Right ventricle myocardium inferior (tissue), 1 donor: ENCODE measurements around the gene PTPRU. TPM values are rescaled to one million over a fixed set of nuclear protein-coding genes. Genes with fewer than 3 reads are reported as not detected.
"Not testable (repeated sequence)": the region's sequence is repeated elsewhere in the genome, so short reads cannot be mapped to it uniquely, and the experiment has no call there.

Experiments used
- ATAC-seq: fragments of 200-7000 bp; cut with Tn5 transposase; one replicate; pipeline ENCODE4 v1.9.1; 2020; ENCODE audit warnings: mild to moderate bottlenecking, moderate library complexity
- DNase-seq: peaks from one replicate; pipeline ENCODE4 v3.0.0; 2021; ENCODE audit errors: missing footprints
- intact Hi-C: fragments of 100-400 bp; cut with DNase I; formaldehyde crosslinking; loops from one replicate; pipeline ENCODE4 v1.11.0; 2022
- total RNA-seq: library from RNA; stranded (reverse); fragmentation: NEBNext Ultra II Directional; extraction: Animal tissue kit (Norgen Biotek cat#: 25700); gene quantifications from one replicate; pipeline ENCODE4 v1.2.1, GENCODE V29; 2021
- donor health status: DM: no; HTN: yes; CAD: no; lungs with severe emphysema.

The PTPRU gene
- total RNA-seq, 1 donor from 2014 or later: 23.5 TPM

DNA sequence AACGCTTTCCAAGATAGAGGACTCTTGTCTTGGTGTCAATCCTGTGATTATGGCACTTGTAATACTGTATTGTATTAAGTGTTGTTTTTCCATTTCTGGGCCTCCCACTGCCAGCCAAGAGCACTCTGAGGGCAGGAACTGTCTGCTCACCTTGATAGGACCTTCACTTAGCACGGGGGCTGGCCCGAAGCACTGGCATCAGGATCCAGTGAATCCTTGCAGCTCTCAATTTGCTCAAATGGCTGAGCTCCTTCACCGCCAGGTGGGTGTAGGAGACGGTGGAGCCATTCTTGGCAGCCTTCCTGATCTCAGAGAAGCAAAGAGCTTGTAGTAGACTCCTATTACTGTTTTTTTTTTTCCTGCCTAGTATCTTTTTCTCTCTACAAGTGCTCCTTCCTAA, 23.3 kb upstream of the PTPRU start:
- ATAC-seq: peak; percentile 28
- intact Hi-C loops: no loop called here

DNA sequence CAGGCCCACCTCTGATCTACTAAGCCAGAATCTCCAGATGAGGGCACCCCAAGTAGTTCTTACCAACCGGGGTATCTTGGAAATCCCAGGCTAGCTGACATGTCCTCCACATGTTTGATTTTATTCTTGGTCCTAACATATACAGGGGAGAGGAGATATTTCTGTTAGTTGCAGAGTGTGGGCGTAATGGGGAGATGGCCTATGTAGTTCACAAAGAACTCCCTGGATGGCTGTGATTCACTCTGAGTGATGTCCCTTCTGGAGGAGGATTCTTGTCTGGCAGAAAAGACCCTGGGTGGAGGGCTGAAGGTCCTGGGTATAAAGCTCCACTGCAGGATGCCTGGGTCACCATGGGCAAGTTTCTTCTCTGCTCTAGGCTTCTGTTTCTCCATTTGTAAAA, 18.7 kb upstream of the PTPRU start:
- intact Hi-C loops: no loop called here
- ATAC-seq (no peak), DNase-seq (no peak)

More for the DNA sequence above, 23.3 kb upstream of the PTPRU start:
- no peak for DNase-seq

GRCh38 chr1:29218223-29218622, 18.1 kb upstream of the PTPRU start:
- DNase-seq: no peak
- ATAC-seq: no peak
- intact Hi-C loops: no loop called here

DNA sequence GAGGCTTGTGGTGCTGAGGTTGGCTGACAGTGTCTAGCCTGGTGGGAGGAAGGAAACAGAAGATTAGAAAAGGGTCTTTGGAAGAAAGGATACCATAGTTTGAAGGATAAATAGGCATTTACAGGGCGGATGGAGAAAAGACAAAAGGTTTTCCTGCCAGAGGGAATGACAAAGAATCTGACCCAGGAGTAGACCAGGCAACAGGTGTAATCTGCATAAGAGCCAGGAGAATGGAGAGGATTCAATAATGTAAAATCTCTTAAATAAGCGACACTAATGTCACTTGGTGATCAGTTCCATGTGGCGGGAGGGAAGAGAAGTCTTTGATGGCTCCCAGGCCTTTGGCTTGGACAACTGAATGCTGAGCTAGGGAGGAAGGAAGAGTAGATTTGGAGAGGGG, 15.0 kb upstream of the PTPRU start:
- no peak for DNase-seq
- intact Hi-C loops: no loop called here
- no peak for ATAC-seq

DNA sequence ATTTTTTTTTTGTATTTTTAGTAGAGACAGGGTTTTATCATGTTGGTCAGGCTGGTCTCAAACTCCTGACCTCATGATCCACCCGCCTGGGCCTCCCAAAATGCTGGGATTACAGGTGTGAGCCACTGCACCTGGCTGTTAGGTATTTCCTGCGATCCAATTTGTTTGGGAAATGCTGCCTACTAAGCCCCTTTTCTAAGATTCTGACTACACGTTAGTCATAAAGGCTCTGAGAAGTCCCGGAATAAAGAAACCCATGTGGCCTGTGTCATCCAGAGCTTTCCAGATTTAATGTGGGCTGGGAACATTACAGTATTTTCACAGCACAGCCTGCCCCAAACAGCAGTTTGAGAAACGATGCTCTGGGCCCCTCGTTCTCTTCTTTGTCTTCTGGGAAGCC, 14.1 kb upstream of the PTPRU start:
- not testable (repeated sequence) for DNase-seq

GRCh38 chr1:29222686-29223085, 13.6 kb upstream of the PTPRU start:
- intact Hi-C loops: no loop called here
- no peak for ATAC-seq
- no peak for DNase-seq

More for the DNA sequence above, 14.1 kb upstream of the PTPRU start:
- intact Hi-C loops, ATAC-seq: not testable (repeated sequence)

DNA sequence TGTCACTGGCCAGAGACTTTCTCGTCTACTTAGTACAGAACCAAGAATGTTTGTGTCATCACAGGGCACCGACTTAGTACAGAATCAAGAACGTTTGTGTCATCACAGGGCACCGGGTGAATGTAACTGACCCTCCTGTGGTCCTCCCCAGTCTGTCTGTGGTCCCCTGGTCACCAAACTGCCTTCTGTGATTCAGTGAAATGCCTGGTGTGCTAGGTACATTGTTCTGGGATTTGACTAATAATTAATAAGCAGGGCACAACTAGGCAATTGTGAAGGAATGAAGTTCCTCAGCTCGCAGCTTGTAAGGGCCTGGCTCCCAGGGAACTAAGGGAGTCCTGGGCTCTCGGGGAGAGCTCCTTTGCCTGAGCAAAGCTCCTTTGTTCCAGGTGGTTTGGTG, 12.8 kb upstream of the PTPRU start:
- intact Hi-C loops: no loop called here
- ATAC-seq (no peak), DNase-seq (no peak)

DNA sequence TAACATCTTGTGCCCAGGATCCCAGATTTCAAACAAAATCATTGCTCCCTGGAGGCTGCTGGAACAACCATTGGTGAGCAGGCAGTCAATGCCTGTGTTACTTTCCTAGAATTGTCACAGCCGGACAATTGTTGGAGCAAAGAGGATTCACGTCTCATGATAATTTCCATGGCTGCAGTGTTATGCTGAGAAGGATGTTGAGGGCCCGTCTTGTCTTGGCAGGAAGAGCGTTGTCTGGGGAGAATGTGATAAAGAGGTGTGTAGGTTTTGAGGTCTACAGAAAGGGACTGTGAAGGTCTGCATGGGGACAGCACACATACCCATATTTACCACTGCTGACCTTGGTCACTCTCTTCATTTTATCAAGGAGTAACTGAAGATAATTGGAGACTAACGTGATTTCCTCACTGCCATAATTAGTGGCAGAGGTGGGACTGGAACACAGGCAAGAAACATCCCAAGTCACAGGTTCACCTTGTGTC, 11.9 kb upstream of the PTPRU start:
- no peak for DNase-seq
- ATAC-seq: no peak
- intact Hi-C loops: no loop called here

DNA sequence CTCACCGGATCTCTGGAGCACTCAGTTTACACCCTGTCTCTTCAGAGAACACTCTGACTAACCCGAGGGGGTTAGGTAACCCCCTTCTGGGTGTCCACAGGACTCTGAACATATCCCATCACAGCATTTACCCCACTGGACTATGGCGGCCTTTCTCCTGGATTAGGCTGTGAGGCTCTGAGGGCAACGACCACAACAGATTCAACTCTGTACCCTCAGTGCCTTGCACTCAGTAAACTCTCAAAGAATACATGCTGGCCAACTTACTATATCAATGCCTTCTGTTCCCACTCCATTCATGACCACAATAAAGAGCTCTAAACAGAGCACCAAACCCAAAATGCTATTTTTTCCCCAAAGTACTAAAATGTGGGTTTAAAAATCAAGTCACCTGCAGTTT, 11.0 kb upstream of the PTPRU start:
- DNase-seq (no peak), ATAC-seq (no peak)
- intact Hi-C loops: no loop called here

DNA sequence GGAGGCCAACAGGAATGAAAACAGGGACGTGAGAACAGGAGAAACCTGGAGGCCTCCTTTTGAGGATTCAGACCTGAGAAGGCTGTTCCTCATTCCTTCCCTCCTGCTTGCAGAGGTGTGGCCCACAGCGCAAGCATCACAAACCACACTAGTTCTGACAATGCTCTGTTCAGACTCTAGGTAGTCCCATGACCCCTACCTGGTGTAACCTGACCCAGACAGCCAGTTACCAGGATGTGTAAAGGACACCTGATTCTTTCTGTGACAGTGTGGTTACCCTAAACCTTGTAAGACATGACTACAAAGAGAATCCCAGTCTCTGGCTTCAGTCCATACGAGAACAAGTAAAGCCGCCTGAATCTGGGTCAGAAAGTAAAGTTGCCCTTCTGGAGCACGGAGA, 8.8 kb upstream of the PTPRU start:
- DNase-seq (no peak), ATAC-seq (no peak)
- intact Hi-C loops: no loop called here

GRCh38 chr1:29230204-29230552, 6.1 kb upstream of the PTPRU start:
- intact Hi-C loops: loop anchor here (10.0 kb wide), 1 partner anchor 855 kb away; no protein-coding TSS in a partner anchor
- DNase-seq: no peak
- no peak for ATAC-seq

GRCh38 chr1:29230553-29231378, 5.6 kb upstream of the PTPRU start, which contains the start of gene MECR:
TSS of gene MECR (minus strand) at chr1:29230934. CDS start at chr1:29230906, 28 bp downstream.
- DNase-seq: peak; percentile 97
- intact Hi-C loops: loop anchor here (10.0 kb wide), 1 partner anchor 854 kb away; no protein-coding TSS in a partner anchor
- ATAC-seq: peak; percentile 98

DNA sequence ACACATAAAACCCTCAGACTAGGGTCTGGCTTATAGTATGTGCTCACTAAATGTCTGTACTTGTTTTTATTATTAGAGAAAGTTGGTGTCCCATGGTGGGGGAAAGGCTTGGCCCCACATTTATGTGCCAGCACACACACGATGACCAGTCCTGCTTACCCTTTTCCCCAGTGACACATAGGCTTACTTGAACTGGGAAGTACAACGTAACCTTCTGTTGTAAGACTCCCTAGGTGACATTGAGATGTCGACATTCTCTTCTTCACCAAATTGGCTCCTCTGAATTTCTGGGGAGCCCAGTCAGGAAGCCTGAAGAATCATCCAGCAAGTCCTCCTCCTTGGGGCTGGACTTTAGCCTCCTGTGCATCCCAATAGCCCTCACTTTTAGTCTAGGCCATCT, 3.9 kb upstream of the PTPRU start:
- intact Hi-C loops: loop anchor here (10.0 kb wide), 1 partner anchor 852 kb away; no protein-coding TSS in a partner anchor
- ATAC-seq (no peak), DNase-seq (no peak)

- DNase-seq (no peak), ATAC-seq (no peak)
- intact Hi-C loops: loop anchor here (10.0 kb wide), 1 partner anchor 851 kb away; no protein-coding TSS in a partner anchor
Observed at GRCh38 chr1:29233693-29234092, 2.6 kb upstream of the PTPRU start.

- intact Hi-C loops: loop anchor here (10.0 kb wide), 1 partner anchor 850 kb away; no protein-coding TSS in a partner anchor
- DNase-seq (no peak), ATAC-seq (no peak)
Observed at GRCh38 chr1:29234471-29234870, 1.9 kb upstream of the PTPRU start.

DNA sequence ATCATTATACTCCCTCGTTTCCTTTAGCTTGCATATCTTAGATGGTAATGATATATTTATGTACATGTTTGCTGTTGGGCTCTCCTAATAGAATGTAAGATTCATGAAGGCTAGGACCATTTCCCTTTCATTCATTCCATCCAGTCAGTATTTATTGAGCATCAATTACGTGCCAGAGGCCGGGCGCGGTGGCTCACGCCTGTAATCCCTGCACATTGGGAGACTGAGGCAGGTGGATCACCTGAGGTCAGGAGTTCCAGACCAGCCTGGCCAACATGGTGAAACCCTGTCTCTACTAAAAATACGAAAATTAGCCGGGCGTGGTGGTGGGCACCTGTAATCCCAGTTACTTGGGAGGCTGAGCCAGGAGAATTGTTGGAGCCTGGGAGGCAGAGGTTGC, 1.4 kb upstream of the PTPRU start:
- intact Hi-C loops: loop anchor here (5.0 to 10.0 kb wide), 3 partner anchors 467 to 850 kb away; no protein-coding TSS in a partner anchor
- ATAC-seq, DNase-seq: not testable (repeated sequence)

DNA sequence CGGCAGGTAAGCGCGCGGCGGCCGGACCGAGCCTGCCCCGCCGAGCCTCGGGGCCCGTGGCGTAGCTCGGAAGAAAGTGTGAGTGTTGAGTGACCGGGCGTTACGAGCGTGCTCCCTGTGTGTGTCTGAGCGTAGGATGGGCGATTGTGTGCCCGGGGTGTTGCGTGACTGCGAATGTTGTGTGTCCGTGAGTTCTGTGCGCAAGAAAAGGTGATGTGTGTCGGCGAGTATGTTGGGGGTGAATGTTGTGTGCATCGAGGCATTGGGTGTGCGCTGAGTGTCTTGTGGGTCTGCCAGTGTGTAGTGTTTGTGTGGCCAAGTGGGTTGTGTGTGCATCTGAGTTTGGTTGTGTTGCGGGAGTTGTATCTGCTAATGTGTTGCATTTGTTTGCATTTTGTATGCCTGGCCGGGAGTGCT, 398 bp downstream of the PTPRU start:
- ATAC-seq (peak; percentile 1), DNase-seq (no peak)
- intact Hi-C loops: loop anchor here (2.0 to 10.0 kb wide), 5 partner anchors 466 to 1144 kb away; no protein-coding TSS in a partner anchor

DNA sequence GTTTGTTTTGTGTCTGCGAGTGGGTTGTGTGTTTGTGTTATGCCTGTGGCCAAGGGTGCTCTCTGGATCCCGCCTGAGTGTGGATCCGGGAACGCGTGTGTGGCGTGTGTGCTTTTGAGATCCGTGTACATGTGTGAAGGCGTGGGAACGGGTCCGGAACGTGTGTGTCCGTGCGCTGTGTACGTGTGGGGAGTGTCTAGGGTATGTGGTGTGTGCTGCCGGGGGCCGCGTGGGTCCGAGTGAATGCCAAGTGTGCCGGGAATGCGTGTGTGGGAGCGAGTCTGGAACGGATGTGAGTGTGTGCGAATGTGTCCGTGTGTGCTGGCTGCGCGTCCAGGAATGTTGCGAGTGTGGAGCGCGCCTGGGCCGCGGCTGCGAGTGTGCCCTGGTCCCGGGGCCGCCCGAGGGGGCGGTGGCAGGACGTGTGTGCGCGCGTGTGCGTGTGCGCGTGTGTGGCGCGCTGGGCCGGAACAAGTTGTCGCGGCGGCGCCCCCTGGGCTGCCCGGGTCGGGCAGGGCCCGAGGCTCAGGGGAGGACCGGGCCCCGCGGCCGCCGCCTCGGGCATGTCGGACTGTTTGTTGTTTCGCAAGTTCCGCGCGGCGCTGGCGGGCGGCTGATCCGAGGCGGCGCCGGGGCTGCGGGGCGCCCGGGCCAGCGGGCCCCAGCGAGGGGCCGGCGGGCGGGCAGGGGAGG, 953 bp downstream of the PTPRU start:
- intact Hi-C loops: loop anchor here (2.0 to 10.0 kb wide), 5 partner anchors 465 to 1144 kb away; no protein-coding TSS in a partner anchor
- DNase-seq (peak; percentile 78), ATAC-seq (peak; percentile 53)

- ATAC-seq (peak; percentile 40), DNase-seq (no peak)
- intact Hi-C loops: loop anchor here (2.0 to 10.0 kb wide), 6 partner anchors 464 to 1471 kb away; no protein-coding TSS in a partner anchor
Observed at GRCh38 chr1:29237852-29238619, 1.7 kb downstream of the PTPRU start.
